IPS-15b (cell line): ENCODE results near the gene PRSS53.

Experiments used
- H3K27me3 ChIP-seq: one replicate; pipeline ENCODE4 v1.6.1; 2013; ENCODE audit warnings: low read length; ENCODE audit not compliant: control insufficient read depth, insufficient read depth
- H3K36me3 ChIP-seq: one replicate; pipeline ENCODE4 v1.6.1; 2013; ENCODE audit warnings: low read length; ENCODE audit not compliant: control insufficient read depth, insufficient read depth
- H3K4me1 ChIP-seq: one replicate; pipeline ENCODE4 v1.6.1; 2013; ENCODE audit warnings: mild to moderate bottlenecking, low read length; ENCODE audit not compliant: control insufficient read depth, insufficient read depth
- H3K4me3 ChIP-seq: one replicate; pipeline ENCODE4 v1.5.1; 2013; ENCODE audit warnings: low read depth, low read length
- H3K9ac ChIP-seq: one replicate; pipeline ENCODE4 v1.6.1; 2013; ENCODE audit warnings: low read depth, mild to moderate bottlenecking, low read length
- H3K9me3 ChIP-seq: one replicate; pipeline ENCODE4 v1.6.1; 2013; ENCODE audit warnings: mild to moderate bottlenecking, low read length; ENCODE audit not compliant: control insufficient read depth, insufficient read depth

Gene PRSS53

GRCh38 chr16:31086629-31086906 lies 2.2 kb downstream of the PRSS53 start:
- peaks cover 18% of the 10 kb centered on the region for H3K36me3 ChIP-seq
- H3K9me3 ChIP-seq, result no peaks in the 10 kb centered on the region
- no peak overlapping the region for H3K4me3 ChIP-seq
- no peaks in the 10 kb centered on the region for H3K27me3 ChIP-seq
- H3K9ac ChIP-seq, result no peak overlapping the region
- no peaks in the 10 kb centered on the region for H3K4me1 ChIP-seq

GRCh38 chr16:31085873-31086628 lies 2.7 kb downstream of the PRSS53 start:
- Histone ChIP-seq H3K9me3 (no peaks in the 10 kb centered on the region), H3K9ac (no peak overlapping the region), H3K4me1 (no peaks in the 10 kb centered on the region), H3K27me3 (no peaks in the 10 kb centered on the region), H3K36me3 (peaks cover 20% of the 10 kb centered on the region), H3K4me3 (no peak overlapping the region)

- Histone ChIP-seq H3K9me3 (no peaks in the 10 kb centered on the region), H3K4me3 (no peak overlapping the region), H3K36me3 (peaks cover 20% of the 10 kb centered on the region), H3K9ac (no peak overlapping the region), H3K27me3 (no peaks in the 10 kb centered on the region), H3K4me1 (no peaks in the 10 kb centered on the region)
These were observed 3.3 kb downstream of the PRSS53 start for GRCh38 chr16:31085411-31085810.

- Histone ChIP-seq H3K27me3 (no peaks in the 10 kb centered on the region), H3K4me1 (no peaks in the 10 kb centered on the region), H3K9me3 (no peaks in the 10 kb centered on the region), H3K9ac (no peak overlapping the region), H3K4me3 (no peak overlapping the region), H3K36me3 (peaks cover 25% of the 10 kb centered on the region)
These were observed 4.0 kb downstream of the PRSS53 start for GRCh38 chr16:31084584-31085302.

- H3K4me3 ChIP-seq, result no peak overlapping the region
- H3K9ac ChIP-seq, result no peak overlapping the region
- H3K9me3 ChIP-seq, result no peaks in the 10 kb centered on the region
- no peaks in the 10 kb centered on the region for H3K4me1 ChIP-seq
- no peaks in the 10 kb centered on the region for H3K27me3 ChIP-seq
- peaks cover 33% of the 10 kb centered on the region for H3K36me3 ChIP-seq
These were observed 4.8 kb downstream of the PRSS53 start for GRCh38 chr16:31083981-31084380.

- no peaks in the 10 kb centered on the region for H3K27me3 ChIP-seq
- H3K4me3 ChIP-seq, result no peak overlapping the region
- H3K9me3 ChIP-seq, result no peaks in the 10 kb centered on the region
- no peak overlapping the region for H3K9ac ChIP-seq
- H3K4me1 ChIP-seq, result no peaks in the 10 kb centered on the region
- peaks cover 35% of the 10 kb centered on the region for H3K36me3 ChIP-seq
These were observed 5.2 kb downstream of the PRSS53 start for GRCh38 chr16:31083556-31083955.

GRCh38 chr16:31083081-31083480 lies 5.7 kb downstream of the PRSS53 start:
- H3K27me3 ChIP-seq, result no peaks in the 10 kb centered on the region
- no peak overlapping the region for H3K4me3 ChIP-seq
- no peaks in the 10 kb centered on the region for H3K4me1 ChIP-seq
- no peaks in the 10 kb centered on the region for H3K9me3 ChIP-seq
- peaks cover 36% of the 10 kb centered on the region for H3K36me3 ChIP-seq
- H3K9ac ChIP-seq, result no peak overlapping the region

- Histone ChIP-seq H3K9me3 (no peaks in the 10 kb centered on the region), H3K36me3 (peaks cover 42% of the 10 kb centered on the region), H3K4me3 (no peak overlapping the region), H3K27me3 (no peaks in the 10 kb centered on the region), H3K4me1 (no peaks in the 10 kb centered on the region), H3K9ac (peak overlapping the region; percentile 3)
These were observed 6.2 kb downstream of the PRSS53 start for GRCh38 chr16:31082368-31083045.

- H3K9me3 ChIP-seq, result no peaks in the 10 kb centered on the region
- H3K4me1 ChIP-seq, result no peaks in the 10 kb centered on the region
- H3K4me3 ChIP-seq, result no peak overlapping the region
- H3K9ac ChIP-seq, result peak overlapping the region; percentile 3
- H3K27me3 ChIP-seq, result no peaks in the 10 kb centered on the region
- H3K36me3 ChIP-seq, result peaks cover 50% of the 10 kb centered on the region
These were observed 7.1 kb downstream of the PRSS53 start for GRCh38 chr16:31081428-31082351.

- H3K9me3 ChIP-seq, result no peaks in the 10 kb centered on the region
- no peaks in the 10 kb centered on the region for H3K27me3 ChIP-seq
- H3K36me3 ChIP-seq, result peaks cover 56% of the 10 kb centered on the region
- no peaks in the 10 kb centered on the region for H3K4me1 ChIP-seq
- H3K4me3 ChIP-seq, result no peak overlapping the region
- H3K9ac ChIP-seq, result no peak overlapping the region
These were observed 7.9 kb downstream of the PRSS53 start for GRCh38 chr16:31080756-31081419.
